AG10803 (cell line): ENCODE results near the gene TRIM56.
"Not testable (repeated sequence)": the region's sequence is repeated elsewhere in the genome, so short reads cannot be mapped to it uniquely, and the experiment has no call there.

Experiments
- DNase-seq: peaks from one replicate; pipeline ENCODE4 v3.0.0; 2010; ENCODE audit warnings: low read depth
- H3K4me3 ChIP-seq: 2 replicates; pipeline ENCODE4 v1.5.1; 2011; ENCODE audit warnings: mild to moderate bottlenecking, low read length, control low read depth
- CTCF ChIP-seq: conservative IDR thresholded peaks from 2 replicates; pipeline ENCODE4 v1.5.1; 2011; ENCODE audit warnings: mild to moderate bottlenecking, low read length, control low read depth, inconsistent platforms

TRIM56 gene

DNA sequence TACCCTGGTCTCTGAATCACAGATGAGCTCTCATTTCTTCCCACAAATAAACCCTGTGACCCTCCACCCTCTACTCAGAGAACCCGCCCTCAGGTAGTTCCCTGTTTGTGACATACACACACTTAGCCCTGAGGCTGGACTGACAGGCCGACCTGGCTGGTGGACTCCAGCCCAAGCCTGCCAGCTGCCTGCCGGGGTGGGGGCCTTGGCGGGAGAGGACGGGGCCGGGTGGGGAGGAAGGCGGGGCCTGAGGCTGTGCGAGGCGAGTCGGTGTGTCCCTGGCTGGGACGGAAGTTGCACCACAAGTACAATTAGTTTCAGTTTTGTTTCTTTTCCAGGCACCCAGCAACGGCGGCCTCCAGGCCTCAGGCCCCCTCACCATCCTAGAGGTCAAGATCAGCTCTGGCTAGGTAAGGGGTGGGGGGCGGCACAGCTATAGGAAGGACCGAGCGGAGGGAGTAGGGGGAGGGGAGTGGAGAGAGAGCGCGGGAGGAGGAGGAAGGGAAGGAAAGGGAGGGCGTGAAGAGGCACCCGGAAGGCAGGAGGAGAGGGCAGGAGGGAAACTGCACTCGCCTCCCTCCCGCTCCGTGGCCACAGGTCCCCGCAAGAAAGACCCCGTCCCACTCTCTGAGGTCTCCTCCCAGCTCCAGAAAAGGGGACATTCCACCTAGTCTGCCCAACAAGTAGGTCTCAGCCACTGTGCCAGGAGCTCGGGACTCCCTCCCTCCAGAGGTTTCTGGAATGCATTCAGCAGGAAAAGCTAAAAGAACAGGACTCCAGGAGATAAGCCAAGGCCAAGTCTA lies at the start of gene TRIM56:
TRIM56 (plus strand) TSS at position 320 of the 803 bp plus-strand sequence. CDS start 1,832 bp downstream, outside the sequence.
- peak within 1 kb of the TSS; percentile 96 for H3K4me3 ChIP-seq
- no peak for TF ChIP-seq CTCF
- peak; percentile 80 for DNase-seq

DNA sequence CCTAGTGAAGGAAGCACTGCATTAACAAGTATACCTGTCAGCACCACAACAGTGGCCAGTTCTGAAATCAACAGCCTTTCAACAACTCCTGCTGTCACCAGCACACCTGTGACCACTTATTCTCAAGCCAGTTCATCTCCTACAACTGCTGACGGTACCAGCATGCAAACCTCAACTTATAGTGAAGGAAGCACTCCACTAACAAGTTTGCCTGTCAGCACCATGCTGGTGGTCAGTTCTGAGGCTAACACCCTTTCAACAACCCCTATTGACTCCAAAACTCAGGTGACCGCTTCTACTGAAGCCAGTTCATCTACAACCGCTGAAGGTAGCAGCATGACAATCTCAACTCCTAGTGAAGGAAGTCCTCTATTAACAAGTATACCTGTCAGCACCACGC lies 49.3 kb upstream of the TRIM56 start:
- TF ChIP-seq CTCF: no peak
- no peak overlapping the region for H3K4me3 ChIP-seq
- DNase-seq: no peak

DNA sequence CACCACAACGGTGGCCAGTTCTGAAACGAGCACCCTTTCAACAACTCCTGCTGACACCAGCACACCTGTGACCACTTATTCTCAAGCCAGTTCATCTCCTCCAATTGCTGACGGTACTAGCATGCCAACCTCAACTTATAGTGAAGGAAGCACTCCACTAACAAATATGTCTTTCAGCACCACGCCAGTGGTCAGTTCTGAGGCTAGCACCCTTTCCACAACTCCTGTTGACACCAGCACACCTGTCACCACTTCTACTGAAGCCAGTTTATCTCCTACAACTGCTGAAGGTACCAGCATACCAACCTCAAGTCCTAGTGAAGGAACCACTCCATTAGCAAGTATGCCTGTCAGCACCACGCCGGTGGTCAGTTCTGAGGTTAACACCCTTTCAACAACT lies 44.0 kb upstream of the TRIM56 start:
- not testable (repeated sequence) for DNase-seq, H3K4me3 ChIP-seq

DNA sequence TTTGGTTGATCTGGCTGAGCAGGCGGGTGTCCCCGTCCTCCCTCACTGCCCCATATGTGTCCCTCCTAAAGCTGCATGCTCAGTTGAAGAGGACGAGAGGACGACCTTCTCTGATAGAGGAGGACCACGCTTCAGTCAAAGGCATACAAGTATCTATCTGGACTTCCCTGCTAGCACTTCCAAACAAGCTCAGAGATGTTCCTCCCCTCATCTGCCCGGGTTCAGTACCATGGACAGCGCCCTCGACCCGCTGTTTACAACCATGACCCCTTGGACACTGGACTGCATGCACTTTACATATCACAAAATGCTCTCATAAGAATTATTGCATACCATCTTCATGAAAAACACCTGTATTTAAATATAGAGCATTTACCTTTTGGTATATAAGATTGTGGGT lies 26.9 kb upstream of the TRIM56 start:
- peak; percentile 39 for DNase-seq
- no peak overlapping the region for H3K4me3 ChIP-seq
- TF ChIP-seq CTCF: no peak

GRCh38 chr7:101059620-101059942 lies 25.7 kb upstream of the TRIM56 start:
- no peak for DNase-seq
- H3K4me3 ChIP-seq: no peak overlapping the region
- TF ChIP-seq CTCF: no peak

DNA sequence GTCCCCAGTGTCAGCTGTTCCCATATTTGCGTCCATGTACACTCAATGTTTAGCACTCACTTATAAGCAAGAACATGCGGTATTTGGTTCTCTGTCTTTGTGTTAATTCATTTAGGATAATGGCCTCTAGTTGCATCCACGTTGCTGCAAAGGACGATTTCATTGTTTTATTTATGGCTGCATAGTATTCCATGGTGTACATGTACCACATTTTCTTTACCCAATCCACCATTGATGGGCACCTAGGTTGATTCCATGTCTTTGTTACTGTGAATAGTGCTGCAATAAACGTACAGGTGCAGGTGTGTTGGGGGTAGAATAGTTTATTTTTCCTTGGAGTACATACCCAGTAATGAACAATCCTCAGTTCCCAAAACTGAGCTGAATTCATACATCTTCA lies 24.3 kb upstream of the TRIM56 start:
- TF ChIP-seq CTCF: no peak
- DNase-seq: no peak
- no peak overlapping the region for H3K4me3 ChIP-seq

GRCh38 chr7:101064176-101064550 lies 21.1 kb upstream of the TRIM56 start:
- H3K4me3 ChIP-seq, DNase-seq: not testable (repeated sequence)

- H3K4me3 ChIP-seq, DNase-seq: not testable (repeated sequence)
These were observed 20.1 kb upstream of the TRIM56 start for GRCh38 chr7:101065162-101065561.

DNA sequence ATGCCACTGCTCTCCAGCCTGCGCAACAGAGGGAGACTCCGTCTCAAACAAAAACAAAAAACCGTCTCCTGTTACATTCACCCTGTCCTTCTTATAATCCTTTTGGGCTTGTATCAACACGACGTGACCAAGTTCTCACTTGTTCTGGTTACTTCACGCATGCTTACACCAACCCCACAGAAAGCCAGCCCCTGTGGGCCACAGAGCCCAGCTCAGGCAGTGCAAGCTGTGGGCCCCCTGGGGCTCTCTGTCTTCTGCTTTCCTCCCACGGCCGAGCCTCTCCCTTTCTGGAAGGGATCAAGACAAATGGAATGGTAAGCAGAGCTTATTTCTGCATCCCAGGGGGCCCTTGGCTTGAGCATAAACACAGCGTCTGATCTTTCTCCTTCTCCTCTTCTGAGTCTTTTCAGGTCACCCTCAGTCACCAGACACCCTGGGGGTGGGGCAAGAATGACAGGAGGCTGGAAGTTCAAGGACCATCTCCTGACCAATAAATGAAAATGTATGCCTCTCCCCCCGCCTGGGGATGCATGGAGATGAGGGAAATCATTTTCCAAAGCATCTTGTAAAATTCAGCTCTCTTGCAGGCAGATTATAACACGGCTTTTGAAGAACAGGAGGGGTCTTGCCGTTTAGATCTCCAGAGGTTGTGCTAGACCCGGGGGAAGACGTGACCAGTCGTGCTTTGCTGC lies 19.0 kb upstream of the TRIM56 start:
- DNase-seq: no peak

More for the DNA sequence above, 19.0 kb upstream of the TRIM56 start:
- no peak for TF ChIP-seq CTCF
- H3K4me3 ChIP-seq: no peak overlapping the region
